Activated naive CD8-positive, alpha-beta T cell treated with anti-CD3 and anti-CD28 coated beads, Interleukin-2, amount 10 ng/mL, durations not matched to agents 7 days and 5 days (primary cell): ENCODE results near the gene TTC39B. TPM values are rescaled to one million over a fixed set of nuclear protein-coding genes. Genes with fewer than 3 reads are reported as not detected.

Experiments used
- ATAC-seq: fragments of 150-1000 bp; cut with Tn5 transposase; one replicate; pipeline ENCODE4 v1.10.0; 2021; ENCODE audit warnings: low read depth, moderate library complexity
- POLR2A ChIA-PET: fragments of 350-600 bp; sonication (Branson Sonifier 250); formaldehyde crosslinking; loops from one replicate; lab custom pipeline; 2021; ENCODE audit warnings: antibody characterized with exemption; lab: Charles Lee
- DNase-seq: peaks from one replicate; pipeline ENCODE4 v3.0.0; 2021
- H3K27ac Mint-ChIP-seq: one replicate; pipeline ENCODE4 v1.8.0; 2022; ENCODE audit warnings: mild to moderate bottlenecking, mixed read lengths
- H3K27me3 Mint-ChIP-seq: one replicate; pipeline ENCODE4 v1.8.0; 2022; ENCODE audit warnings: mild to moderate bottlenecking, moderate library complexity, mixed read lengths
- H3K36me3 Mint-ChIP-seq: one replicate; pipeline ENCODE4 v1.8.0; 2021; ENCODE audit warnings: mild to moderate bottlenecking, mixed read lengths
- H3K4me1 Mint-ChIP-seq: one replicate; pipeline ENCODE4 v1.8.0; 2021; ENCODE audit warnings: mixed read lengths
- H3K4me3 Mint-ChIP-seq: one replicate; pipeline ENCODE4 v1.8.0; 2022; ENCODE audit warnings: mild to moderate bottlenecking, moderate library complexity, mixed read lengths
- H3K9me3 Mint-ChIP-seq: one replicate; pipeline ENCODE4 v1.8.0; 2021; ENCODE audit warnings: mixed read lengths
- total RNA-seq, 2 experiments: library from RNA; stranded (reverse); gene quantifications; one replicate each; pipeline ENCODE4 v1.2.3, GENCODE V29; 2021

The TTC39B gene
- total RNA-seq, 2 experiments from 2014 or later, result 33.6 to 35.2 TPM

DNA sequence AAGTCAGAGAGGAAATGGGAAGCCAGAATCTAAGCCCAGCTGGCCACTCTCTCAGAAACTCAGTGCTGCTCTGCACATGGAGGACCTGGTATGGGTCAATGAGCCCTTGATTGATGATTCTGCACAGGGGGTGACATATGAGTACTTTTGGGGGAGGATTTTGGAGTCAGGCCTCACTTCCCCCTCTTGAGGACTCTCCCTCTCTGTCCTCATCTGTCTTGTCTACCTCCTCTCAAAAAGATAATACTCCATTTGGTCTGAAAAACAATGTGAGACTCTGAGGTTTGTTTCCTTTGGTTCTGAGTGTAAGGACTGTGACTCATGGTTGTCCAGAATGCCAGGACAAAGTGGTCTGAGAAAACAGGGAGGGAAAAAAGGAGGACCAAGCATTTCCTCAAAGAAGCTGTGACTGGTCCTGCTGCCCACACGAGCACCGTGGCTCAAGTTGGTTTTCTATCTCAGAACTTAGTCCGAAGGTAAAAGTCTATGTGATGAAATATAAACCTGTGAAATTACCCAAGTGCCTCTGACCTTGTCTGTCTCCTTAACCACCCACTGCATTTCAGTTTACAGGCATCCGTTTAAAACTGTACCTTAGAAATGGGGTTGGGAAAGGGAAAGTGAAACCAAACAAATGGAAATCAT lies 11.1 kb downstream of the TTC39B start:
- Mint-ChIP-seq H3K4me1 (peaks cover 69% of the 10 kb centered on the region), H3K9me3 (peaks cover 1% of the 10 kb centered on the region), H3K4me3 (peak overlapping the region; percentile 79), H3K27me3 (no peaks in the 10 kb centered on the region), H3K27ac (peak overlapping the region; percentile 98), H3K36me3 (peaks cover 34% of the 10 kb centered on the region)
- POLR2A ChIA-PET, result interaction anchor here (6.1 to 8.7 kb wide), 2 partner anchors 11 to 15 kb away, joined by 57 to 79 read pairs; partner anchors contain the start of gene TTC39B
- DNase-seq, result peak; percentile 34
- peak; percentile 32 for ATAC-seq

DNA sequence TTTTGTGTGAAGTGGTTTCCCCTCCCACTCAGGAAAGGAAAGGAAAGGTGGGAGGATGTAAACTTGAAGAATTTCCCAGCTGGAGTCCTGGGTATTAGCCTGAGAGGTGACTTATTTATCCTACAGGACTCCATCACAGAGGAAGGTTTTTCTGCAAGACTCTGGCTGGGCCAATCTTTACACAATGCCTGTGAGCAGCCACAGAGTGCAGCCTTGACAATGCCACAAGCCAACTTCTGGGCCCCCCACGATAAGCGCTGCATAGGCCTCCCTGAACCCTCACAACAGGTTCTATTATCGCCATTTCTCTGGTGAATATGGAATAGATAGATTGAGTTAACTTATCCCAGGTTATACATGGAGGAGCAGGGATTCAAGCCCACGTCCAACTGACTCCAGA lies 12.4 kb downstream of the TTC39B start:
- H3K9me3 Mint-ChIP-seq, result peaks cover 1% of the 10 kb centered on the region
- H3K27me3 Mint-ChIP-seq, result no peaks in the 10 kb centered on the region
- POLR2A ChIA-PET, result interaction anchor here (1.2 to 8.7 kb wide), 3 partner anchors 12 to 16 kb away, joined by 5 to 79 read pairs (median 7); partner anchors contain the start of gene TTC39B
- H3K27ac Mint-ChIP-seq, result peak overlapping the region; percentile 98
- H3K36me3 Mint-ChIP-seq, result peaks cover 41% of the 10 kb centered on the region
- DNase-seq, result no peak
- peak overlapping the region; percentile 76 for H3K4me3 Mint-ChIP-seq
- peaks cover 58% of the 10 kb centered on the region for H3K4me1 Mint-ChIP-seq
- ATAC-seq, result no peak

DNA sequence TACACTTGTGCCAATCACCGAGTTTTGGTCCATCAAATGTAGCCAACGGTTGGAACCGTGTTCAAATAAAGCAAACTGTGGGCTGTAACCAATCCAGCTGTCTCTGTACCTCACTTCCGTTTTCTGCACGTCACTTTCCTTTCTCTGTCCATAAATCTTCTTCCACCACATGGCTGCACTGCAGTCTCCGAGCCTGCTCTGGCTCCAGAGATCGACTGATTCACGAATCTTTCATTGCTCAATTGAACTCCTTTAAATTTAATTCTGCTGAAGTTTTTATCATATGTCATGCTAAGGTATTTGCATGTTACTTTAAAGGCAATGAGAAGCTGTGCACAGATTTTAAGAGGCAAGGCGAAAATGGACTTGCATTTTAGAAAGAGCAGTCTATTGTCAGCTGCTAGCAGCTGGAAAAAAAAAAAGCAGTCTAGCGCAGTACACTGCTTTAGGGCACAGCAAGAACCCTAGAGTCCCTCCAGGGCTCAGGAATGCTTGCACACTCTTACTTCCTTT lies 13.2 kb downstream of the TTC39B start:
- DNase-seq (no peak), ATAC-seq (peak; percentile 27)
- POLR2A ChIA-PET, result interaction anchor here (1.2 to 8.7 kb wide), 3 partner anchors 13 to 16 kb away, joined by 5 to 79 read pairs (median 7); partner anchors contain the start of gene TTC39B
- Mint-ChIP-seq H3K27me3 (no peaks in the 10 kb centered on the region), H3K36me3 (peaks cover 41% of the 10 kb centered on the region), H3K4me1 (peaks cover 51% of the 10 kb centered on the region), H3K4me3 (peak overlapping the region; percentile 76), H3K27ac (peak overlapping the region; percentile 98), H3K9me3 (peaks cover 1% of the 10 kb centered on the region)

DNA sequence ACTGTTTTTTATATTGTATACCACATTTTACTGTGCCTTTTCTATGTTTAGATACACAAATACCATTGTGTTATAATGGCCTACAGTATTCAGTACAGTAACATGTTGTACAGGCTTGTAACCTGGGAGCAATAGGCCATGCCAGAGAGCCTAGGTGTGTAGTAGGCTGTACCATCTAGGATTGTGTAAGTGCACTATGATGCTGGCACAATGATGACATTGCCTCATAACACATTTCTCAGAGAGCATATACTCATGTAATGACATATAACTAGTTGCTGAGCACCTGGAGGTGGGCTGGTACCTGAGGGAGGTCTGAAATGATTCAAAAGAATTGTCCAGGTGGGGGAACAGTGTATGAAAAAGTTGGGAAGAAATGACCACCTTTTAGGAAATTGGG lies 13.9 kb downstream of the TTC39B start:
- peaks cover 43% of the 10 kb centered on the region for H3K4me1 Mint-ChIP-seq
- peaks cover 38% of the 10 kb centered on the region for H3K36me3 Mint-ChIP-seq
- H3K4me3 Mint-ChIP-seq, result peak overlapping the region; percentile 18
- peaks cover 1% of the 10 kb centered on the region for H3K9me3 Mint-ChIP-seq
- peak overlapping the region; percentile 98 for H3K27ac Mint-ChIP-seq
- H3K27me3 Mint-ChIP-seq, result no peaks in the 10 kb centered on the region
- DNase-seq (no peak), ATAC-seq (no peak)
- POLR2A ChIA-PET, result interaction anchor here (1.7 to 8.7 kb wide), 2 partner anchors 13 to 17 kb away, joined by 7 to 79 read pairs; partner anchors contain the start of gene TTC39B

DNA sequence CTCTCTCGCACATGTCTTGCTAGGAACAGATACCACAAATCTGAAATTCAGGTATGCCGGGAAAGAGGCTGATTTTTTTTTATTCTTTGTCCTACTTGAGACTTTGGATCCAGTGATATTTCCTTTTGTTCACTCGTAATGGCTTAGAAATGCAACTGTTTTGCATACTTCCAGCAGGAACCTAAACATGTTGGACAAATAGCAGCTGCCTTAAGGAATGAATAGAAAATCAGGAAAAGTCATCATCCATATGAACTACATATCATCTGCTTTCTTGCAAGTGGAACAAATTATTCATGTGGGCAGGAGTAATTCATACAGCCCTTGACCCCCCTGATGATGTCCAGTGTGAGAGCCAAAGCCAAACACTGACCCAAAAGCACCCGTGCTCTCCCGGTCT lies 17.4 kb downstream of the TTC39B start:
- Mint-ChIP-seq H3K27me3 (no peaks in the 10 kb centered on the region), H3K4me3 (no peak overlapping the region), H3K27ac (no peak overlapping the region), H3K4me1 (peaks cover 18% of the 10 kb centered on the region), H3K9me3 (peaks cover 2% of the 10 kb centered on the region), H3K36me3 (peaks cover 39% of the 10 kb centered on the region)
- POLR2A ChIA-PET, result no interaction called here
- no peak for ATAC-seq
- DNase-seq, result no peak

DNA sequence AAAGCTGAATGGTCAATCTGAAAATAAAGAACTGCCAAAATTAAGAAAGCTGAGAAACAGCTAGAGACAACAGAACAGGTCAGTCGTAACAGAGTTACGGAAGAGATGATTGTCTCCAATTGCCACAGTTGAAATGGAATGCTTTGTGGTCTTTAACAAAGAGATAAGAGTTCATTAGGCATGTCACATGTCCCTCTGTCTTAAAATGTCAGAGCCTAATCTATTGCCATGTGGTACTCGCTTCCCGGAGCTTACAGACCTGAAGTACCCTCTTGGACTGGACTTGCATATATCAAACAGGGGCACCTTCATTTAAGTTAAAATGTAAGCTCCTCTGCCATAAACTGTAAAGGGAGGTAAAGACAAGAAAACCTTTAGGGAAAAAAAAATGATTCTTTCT lies 19.7 kb downstream of the TTC39B start:
- Mint-ChIP-seq H3K27me3 (no peaks in the 10 kb centered on the region), H3K4me1 (peaks cover 6% of the 10 kb centered on the region), H3K27ac (no peak overlapping the region), H3K9me3 (peaks cover 2% of the 10 kb centered on the region), H3K4me3 (no peak overlapping the region), H3K36me3 (peaks cover 33% of the 10 kb centered on the region)
- DNase-seq (no peak), ATAC-seq (no peak)
- POLR2A ChIA-PET, result no interaction called here

DNA sequence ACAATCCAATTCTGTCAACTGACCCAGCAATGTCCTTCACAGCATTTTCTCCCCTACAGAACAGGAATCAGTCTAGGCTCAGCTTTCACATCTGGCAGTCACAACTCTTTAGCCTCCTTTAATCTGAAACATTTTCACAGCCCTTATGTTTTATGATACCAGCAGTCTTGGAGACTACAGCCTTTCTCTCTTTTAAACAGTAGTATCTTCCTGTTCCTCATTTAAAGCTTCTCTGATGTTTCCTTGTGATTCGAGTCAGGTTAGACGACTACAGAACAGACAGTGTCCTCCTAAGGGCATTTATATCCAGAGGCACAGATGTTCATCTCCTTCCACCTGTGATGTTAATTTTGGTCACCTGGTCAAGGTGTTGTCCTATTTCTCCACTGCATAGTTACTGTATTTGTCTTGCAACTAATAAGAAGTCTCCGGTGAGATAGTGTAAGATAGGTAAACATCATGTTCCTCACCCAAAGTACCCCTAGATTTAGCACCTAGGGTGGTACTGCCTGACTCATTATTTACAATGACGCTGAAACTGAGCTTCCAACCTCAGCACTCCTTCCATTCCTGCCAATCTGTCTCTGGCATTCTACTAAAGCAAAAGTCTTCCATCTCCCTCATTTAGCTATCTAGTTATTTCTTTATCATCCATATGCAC lies 20.7 kb downstream of the TTC39B start:
- peaks cover 6% of the 10 kb centered on the region for H3K4me1 Mint-ChIP-seq
- peaks cover 31% of the 10 kb centered on the region for H3K36me3 Mint-ChIP-seq
- no peak overlapping the region for H3K27ac Mint-ChIP-seq
- H3K9me3 Mint-ChIP-seq, result peaks cover 2% of the 10 kb centered on the region
- no peak for ATAC-seq
- no peaks in the 10 kb centered on the region for H3K27me3 Mint-ChIP-seq
- no peak overlapping the region for H3K4me3 Mint-ChIP-seq
- no peak for DNase-seq
- POLR2A ChIA-PET, result interaction anchor here (0.6 kb wide), 1 partner anchor 78 kb away, joined by 3 read pairs; no protein-coding TSS in a partner anchor

DNA sequence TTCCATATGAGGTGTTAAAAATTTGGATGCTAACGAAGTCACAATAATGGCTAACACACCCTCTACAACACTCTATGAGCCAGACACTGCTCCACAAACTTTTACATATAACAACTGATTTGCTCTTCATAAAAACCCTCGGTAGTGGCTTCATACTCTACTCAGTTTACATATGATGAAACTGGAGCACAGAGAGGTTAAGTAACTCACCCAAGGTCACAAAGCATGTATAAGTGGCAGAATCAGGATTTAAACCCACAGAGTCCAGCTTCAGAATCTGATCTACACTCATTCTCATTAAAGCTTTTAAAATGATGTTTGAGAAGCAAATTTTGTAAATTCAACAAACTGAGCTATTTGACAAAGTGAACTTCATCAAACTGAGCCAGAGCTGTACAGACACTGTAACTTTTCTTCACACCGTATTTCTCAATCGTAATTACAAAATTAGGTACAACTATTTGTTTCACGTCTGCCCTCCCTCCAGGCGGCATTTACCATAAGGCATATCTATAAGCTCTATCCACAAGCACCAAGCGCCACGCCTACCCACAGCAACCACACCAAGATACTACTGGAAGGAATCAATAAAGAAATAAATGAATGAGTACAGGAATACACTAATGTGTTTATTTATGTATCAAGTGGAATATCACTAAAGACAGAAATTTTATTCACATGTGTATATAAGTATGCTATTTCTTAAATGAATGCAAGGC lies 24.3 kb downstream of the TTC39B start:
- DNase-seq (no peak), ATAC-seq (no peak)
- Mint-ChIP-seq H3K4me3 (no peak overlapping the region), H3K27ac (no peak overlapping the region), H3K9me3 (peaks cover 1% of the 10 kb centered on the region), H3K27me3 (no peaks in the 10 kb centered on the region), H3K36me3 (peaks cover 13% of the 10 kb centered on the region), H3K4me1 (peaks cover 8% of the 10 kb centered on the region)
- POLR2A ChIA-PET, result no interaction called here

DNA sequence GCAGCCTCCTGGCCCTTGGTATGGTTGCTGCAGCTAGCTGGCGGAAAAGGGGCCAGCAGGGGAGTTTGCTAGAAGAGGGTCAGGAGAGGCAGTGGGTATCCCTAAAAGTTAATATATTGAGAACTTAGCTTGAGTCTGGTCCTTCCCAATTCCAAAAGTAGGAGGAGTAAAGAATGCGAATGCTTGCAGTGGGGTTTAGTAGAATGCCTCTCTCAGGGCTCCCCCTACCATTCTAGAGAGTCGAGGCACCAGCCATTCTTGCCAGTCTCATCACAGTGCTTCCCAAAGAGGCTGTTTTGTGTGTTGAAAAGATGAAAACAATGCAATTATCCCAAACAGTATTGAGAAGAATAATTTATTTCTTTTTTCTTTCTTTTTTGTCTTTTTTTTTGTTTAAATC lies 26.4 kb downstream of the TTC39B start:
- Mint-ChIP-seq H3K4me1 (peaks cover 5% of the 10 kb centered on the region), H3K9me3 (no peaks in the 10 kb centered on the region), H3K27me3 (no peaks in the 10 kb centered on the region), H3K36me3 (no peaks in the 10 kb centered on the region), H3K4me3 (no peak overlapping the region), H3K27ac (no peak overlapping the region)
- POLR2A ChIA-PET, result interaction anchor here (1.3 kb wide), 1 partner anchor 13 kb away, joined by 5 read pairs; no protein-coding TSS in a partner anchor
- no peak for DNase-seq
- ATAC-seq, result no peak

DNA sequence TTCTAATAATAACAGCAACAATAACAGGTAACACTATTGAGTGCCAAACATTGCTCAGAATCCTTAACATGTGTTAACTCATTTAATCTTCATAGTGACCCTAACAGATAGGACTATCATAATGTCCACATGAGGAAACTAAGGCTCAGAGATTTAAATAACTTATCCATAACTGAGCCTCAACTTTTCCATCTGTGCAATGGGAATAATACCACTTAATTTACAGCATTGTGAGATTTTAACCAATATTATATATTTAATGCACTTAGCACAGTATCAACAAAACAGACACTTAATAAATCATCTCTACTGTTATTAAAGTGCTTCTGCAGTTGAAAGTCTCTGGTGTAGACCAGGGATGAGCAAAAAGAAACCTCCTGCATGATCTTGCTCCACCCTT lies 28.2 kb downstream of the TTC39B start:
- H3K36me3 Mint-ChIP-seq, result peaks cover 4% of the 10 kb centered on the region
- peaks cover 8% of the 10 kb centered on the region for H3K4me1 Mint-ChIP-seq
- POLR2A ChIA-PET, result no interaction called here
- no peaks in the 10 kb centered on the region for H3K27me3 Mint-ChIP-seq
- H3K27ac Mint-ChIP-seq, result no peak overlapping the region
- no peak overlapping the region for H3K4me3 Mint-ChIP-seq
- H3K9me3 Mint-ChIP-seq, result no peaks in the 10 kb centered on the region
- DNase-seq, result no peak
- ATAC-seq, result no peak

DNA sequence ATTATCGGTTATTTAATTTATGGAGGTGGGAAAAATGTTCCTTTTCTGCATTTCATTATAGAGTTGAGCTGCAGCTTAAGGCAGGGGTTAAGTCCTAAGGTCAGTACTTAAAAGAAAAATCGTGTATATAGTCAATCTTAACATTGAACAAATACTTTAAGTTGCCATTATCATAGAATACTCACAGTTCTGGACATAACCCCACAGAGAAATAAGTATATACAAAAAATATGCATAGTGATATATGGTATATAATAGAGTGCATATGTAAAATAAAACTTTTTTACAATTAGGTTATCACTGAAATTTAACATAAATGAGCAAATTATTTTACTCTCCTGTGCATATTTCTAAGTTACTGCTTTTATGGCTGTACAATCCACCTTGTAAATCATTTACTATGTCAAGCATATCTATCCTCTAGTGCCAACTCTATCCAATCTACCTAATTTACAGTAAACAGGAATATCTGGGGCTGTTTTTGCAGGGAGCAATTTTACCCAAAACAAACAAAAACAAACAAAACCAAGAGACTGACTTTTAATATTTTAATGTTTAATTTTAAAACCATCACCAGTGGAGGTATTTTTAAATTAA lies 28.8 kb downstream of the TTC39B start:
- no peak for ATAC-seq
- Mint-ChIP-seq H3K4me3 (no peak overlapping the region), H3K27ac (no peak overlapping the region), H3K27me3 (no peaks in the 10 kb centered on the region), H3K36me3 (peaks cover 8% of the 10 kb centered on the region), H3K9me3 (no peaks in the 10 kb centered on the region), H3K4me1 (peaks cover 10% of the 10 kb centered on the region)
- POLR2A ChIA-PET, result no interaction called here
- no peak for DNase-seq

DNA sequence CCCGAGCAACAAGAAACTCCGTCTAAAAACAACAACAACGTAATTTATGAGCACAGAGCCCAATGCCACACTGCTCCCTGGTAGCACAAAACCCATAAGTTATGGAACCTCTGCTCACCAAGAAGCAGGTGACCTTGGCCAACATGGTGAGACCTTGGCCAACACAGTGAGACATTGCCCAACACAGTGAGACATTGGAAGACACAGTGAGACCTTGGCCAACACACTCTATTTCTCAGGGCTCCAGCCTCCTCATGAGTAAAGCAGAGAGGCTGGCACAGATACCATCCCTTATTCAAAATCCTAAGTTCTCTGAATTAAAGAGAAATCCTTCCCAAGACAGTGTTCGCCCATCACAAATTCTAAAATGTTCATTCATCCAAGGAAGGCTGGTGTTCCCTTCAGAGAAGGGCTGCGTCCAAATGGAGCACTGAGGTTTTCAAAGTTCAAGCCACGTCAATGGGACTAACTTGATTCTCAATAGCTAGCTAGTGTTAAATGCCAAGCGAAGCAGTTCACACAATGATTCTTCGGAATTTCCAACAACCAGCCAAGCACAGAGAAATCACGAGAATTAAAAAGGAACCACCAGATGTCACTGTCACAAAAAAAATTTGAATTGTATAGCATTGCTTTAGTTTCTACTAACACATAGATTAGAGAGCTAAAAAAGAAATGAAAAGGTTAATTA lies 29.5 kb downstream of the TTC39B start:
- no peak for DNase-seq
- POLR2A ChIA-PET, result no interaction called here
- Mint-ChIP-seq H3K27me3 (no peaks in the 10 kb centered on the region), H3K27ac (no peak overlapping the region), H3K36me3 (peaks cover 10% of the 10 kb centered on the region), H3K4me1 (peaks cover 7% of the 10 kb centered on the region), H3K4me3 (no peak overlapping the region), H3K9me3 (no peaks in the 10 kb centered on the region)
- no peak for ATAC-seq
